Measurements from ENCODE around the gene IDH2.

GRCh38 chr15:90099072-90099867 lies 3.0 kb downstream of the IDH2 start:
- TF ChIP-seq POLR2A (IDR thresholded peaks at IDR 0.05) (no peak), POLR2AphosphoS5 (IDR thresholded peaks at IDR 0.05) (no peak), EP300 (IDR thresholded peaks at IDR 0.05) (no peak)
- TF ChIP-seq, protein P1, sequence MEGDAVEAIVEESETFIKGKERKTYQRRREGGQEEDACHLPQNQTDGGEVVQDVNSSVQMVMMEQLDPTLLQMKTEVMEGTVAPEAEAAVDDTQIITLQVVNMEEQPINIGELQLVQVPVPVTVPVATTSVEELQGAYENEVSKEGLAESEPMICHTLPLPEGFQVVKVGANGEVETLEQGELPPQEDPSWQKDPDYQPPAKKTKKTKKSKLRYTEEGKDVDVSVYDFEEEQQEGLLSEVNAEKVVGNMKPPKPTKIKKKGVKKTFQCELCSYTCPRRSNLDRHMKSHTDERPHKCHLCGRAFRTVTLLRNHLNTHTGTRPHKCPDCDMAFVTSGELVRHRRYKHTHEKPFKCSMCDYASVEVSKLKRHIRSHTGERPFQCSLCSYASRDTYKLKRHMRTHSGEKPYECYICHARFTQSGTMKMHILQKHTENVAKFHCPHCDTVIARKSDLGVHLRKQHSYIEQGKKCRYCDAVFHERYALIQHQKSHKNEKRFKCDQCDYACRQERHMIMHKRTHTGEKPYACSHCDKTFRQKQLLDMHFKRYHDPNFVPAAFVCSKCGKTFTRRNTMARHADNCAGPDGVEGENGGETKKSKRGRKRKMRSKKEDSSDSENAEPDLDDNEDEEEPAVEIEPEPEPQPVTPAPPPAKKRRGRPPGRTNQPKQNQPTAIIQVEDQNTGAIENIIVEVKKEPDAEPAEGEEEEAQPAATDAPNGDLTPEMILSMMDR (IDR thresholded peaks at IDR 0.05), result no peak

All from upper lobe of left lung (tissue), 4 donors.